ENCODE measurements around the gene ZNF516.

Gene ZNF516

GRCh38 chr18:76490670-76491472, 4.2 kb downstream of the ZNF516 start (continued):
- TF ChIP-seq REST (tag by site-specific recombination; IDR thresholded peaks at IDR 0.05) (no peak), SALL2 (tag by site-specific recombination; IDR thresholded peaks at IDR 0.05; ENCODE audit: borderline replicate concordance) (no peak), GLIS2 (tag by site-specific recombination; IDR thresholded peaks at IDR 0.05) (peak; percentile 87), SP3 (tag by site-specific recombination; IDR thresholded peaks at IDR 0.05) (peak; percentile 54), ZNF302 (tag by site-specific recombination; IDR thresholded peaks at IDR 0.05; ENCODE audit: low read depth) (no peak), ZNF626 (tag by site-specific recombination; IDR thresholded peaks at IDR 0.05) (no peak), ZNF112 (tag by site-specific recombination; IDR thresholded peaks at IDR 0.05) (no peak), ZNF140 (tag by site-specific recombination; IDR thresholded peaks at IDR 0.05) (no peak), ZNF175 (tag by site-specific recombination; IDR thresholded peaks at IDR 0.05) (no peak), ZNF341 (tag by site-specific recombination; IDR thresholded peaks at IDR 0.05; ENCODE audit: low read depth) (no peak), ZBTB1 (tag by site-specific recombination; IDR thresholded peaks at IDR 0.05) (no peak), ZBTB11 (tag by site-specific recombination; conservative IDR thresholded peaks at IDR 0.05; ENCODE audit: low read depth) (no peak; the same call in 1 of the 2 replicates), ZNF513 (tag by site-specific recombination; IDR thresholded peaks at IDR 0.05) (no peak), ZFP3 (tag by site-specific recombination; IDR thresholded peaks at IDR 0.05; ENCODE audit: low read depth) (no peak), TSHZ1 (tag by site-specific recombination; IDR thresholded peaks at IDR 0.05; ENCODE audit: borderline replicate concordance) (no peak), ZNF639 (tag by site-specific recombination; IDR thresholded peaks at IDR 0.05) (no peak), ZBTB10 (tag by site-specific recombination; IDR thresholded peaks at IDR 0.05) (peak; percentile 27; the same call in 1 of the 2 replicates), ZNF548 (tag by site-specific recombination; IDR thresholded peaks at IDR 0.05) (no peak), ZNF221 (tag by site-specific recombination; IDR thresholded peaks at IDR 0.05; ENCODE audit: borderline replicate concordance) (no peak), ZSCAN23 (tag by site-specific recombination; IDR thresholded peaks at IDR 0.05) (no peak), ZNF266 (tag by site-specific recombination; IDR thresholded peaks at IDR 0.05; ENCODE audit: low read depth) (no peak), ZNF785 (tag by site-specific recombination; IDR thresholded peaks at IDR 0.05) (no peak), ZBTB17 (tag by site-specific recombination; IDR thresholded peaks at IDR 0.05) (no peak)

Data from HEK293 (cell line).